NCI-H226 (cell line): Measurements from ENCODE around the gene GLRX.
"Not testable (repeated sequence)": the region's sequence is repeated elsewhere in the genome, so short reads cannot be mapped to it uniquely, and the experiment has no call there.

ENCODE experiments used
- DNase-seq: peaks from one replicate; pipeline ENCODE4 v3.0.0-alpha.2; 2015

The GLRX gene

GRCh38 chr5:95851141-95851540 is 28.6 kb upstream of the GLRX start:
- DNase-seq = not testable (repeated sequence)

GRCh38 chr5:95850391-95850894 is 27.9 kb upstream of the GLRX start:
- DNase-seq = no peak

- no peak for DNase-seq
Observed at GRCh38 chr5:95848701-95849100, 26.2 kb upstream of the GLRX start.

GRCh38 chr5:95847261-95847592 is 24.7 kb upstream of the GLRX start:
- DNase-seq = no peak

GRCh38 chr5:95846554-95847260 is 24.2 kb upstream of the GLRX start:
- DNase-seq = peak; percentile 33

- DNase-seq = no peak
Observed at GRCh38 chr5:95845391-95845790, 22.9 kb upstream of the GLRX start.

GRCh38 chr5:95843733-95844223 is 21.3 kb upstream of the GLRX start:
- DNase-seq = no peak

- DNase-seq = no peak
Observed at GRCh38 chr5:95842854-95843544, 20.5 kb upstream of the GLRX start.

GRCh38 chr5:95841914-95842812 is 19.6 kb upstream of the GLRX start:
- no peak for DNase-seq

GRCh38 chr5:95840956-95841705 is 18.6 kb upstream of the GLRX start:
- no peak for DNase-seq

GRCh38 chr5:95839658-95840057 is 17.1 kb upstream of the GLRX start:
- no peak for DNase-seq

- no peak for DNase-seq
Observed at GRCh38 chr5:95838556-95838955, 16.0 kb upstream of the GLRX start.

- DNase-seq = no peak
Observed at GRCh38 chr5:95838001-95838520, 15.5 kb upstream of the GLRX start.

GRCh38 chr5:95837492-95837891 is 15.0 kb upstream of the GLRX start:
- no peak for DNase-seq

- DNase-seq = not testable (repeated sequence)
Observed at GRCh38 chr5:95836971-95837370, 14.4 kb upstream of the GLRX start.

GRCh38 chr5:95836544-95836943 is 14.0 kb upstream of the GLRX start:
- no peak for DNase-seq

GRCh38 chr5:95835682-95836385 is 13.3 kb upstream of the GLRX start:
- no peak for DNase-seq

GRCh38 chr5:95832664-95833063 is 10.1 kb upstream of the GLRX start:
- DNase-seq = no peak

- DNase-seq = no peak
Observed at GRCh38 chr5:95830226-95830625, 7.7 kb upstream of the GLRX start.

GRCh38 chr5:95827892-95828246 is 5.3 kb upstream of the GLRX start:
- no peak for DNase-seq
